Ishikawa (cell line): ENCODE measurements around the gene GGT6.

ENCODE experiments used
- CEBPB ChIP-seq: IDR thresholded peaks from 2 replicates; pipeline ENCODE4 v1.6.1; 2012
- CREB1 ChIP-seq: IDR thresholded peaks from 2 replicates; pipeline ENCODE4 v1.6.1; 2012; ENCODE audit warnings: low read depth
- EGR1 ChIP-seq: IDR thresholded peaks from 2 replicates; pipeline ENCODE4 v1.6.1; 2012
- EP300 ChIP-seq: IDR thresholded peaks from 2 replicates; pipeline ENCODE4 v1.6.1; 2012; ENCODE audit warnings: borderline replicate concordance
- FOXM1 ChIP-seq: IDR thresholded peaks from 2 replicates; pipeline ENCODE4 v1.6.1; 2012; ENCODE audit warnings: low read depth, borderline replicate concordance
- MAX ChIP-seq: IDR thresholded peaks from 2 replicates; pipeline ENCODE4 v1.6.1; 2012
- NFIC ChIP-seq: IDR thresholded peaks from 2 replicates; pipeline ENCODE4 v1.6.1; 2012
- RAD21 ChIP-seq: IDR thresholded peaks from 2 replicates; pipeline ENCODE4 v1.6.1; 2012; ENCODE audit warnings: low read depth
- TAF1 ChIP-seq: IDR thresholded peaks from 2 replicates; pipeline ENCODE4 v1.6.1; 2012; ENCODE audit warnings: low read depth, mild to moderate bottlenecking
- TCF12 ChIP-seq: IDR thresholded peaks from 2 replicates; pipeline ENCODE4 v1.6.1; 2012; ENCODE audit warnings: low read depth
- TEAD4 ChIP-seq: IDR thresholded peaks from 2 replicates; pipeline ENCODE4 v1.6.1; 2012
- USF1 ChIP-seq: IDR thresholded peaks from 2 replicates; pipeline ENCODE4 v1.6.1; 2012
- YY1 ChIP-seq: IDR thresholded peaks from 2 replicates; pipeline ENCODE4 v1.6.1; 2012; ENCODE audit warnings: low read depth
- ZBTB7A ChIP-seq: IDR thresholded peaks from 2 replicates; pipeline ENCODE4 v1.6.1; 2012; ENCODE audit warnings: low read depth
- TF ChIP-seq, protein P1 (sequence below): IDR thresholded peaks from 2 replicates; pipeline ENCODE4 v1.6.1; 2012; ENCODE audit warnings: low read depth, mild to moderate bottlenecking

Gene GGT6

DNA sequence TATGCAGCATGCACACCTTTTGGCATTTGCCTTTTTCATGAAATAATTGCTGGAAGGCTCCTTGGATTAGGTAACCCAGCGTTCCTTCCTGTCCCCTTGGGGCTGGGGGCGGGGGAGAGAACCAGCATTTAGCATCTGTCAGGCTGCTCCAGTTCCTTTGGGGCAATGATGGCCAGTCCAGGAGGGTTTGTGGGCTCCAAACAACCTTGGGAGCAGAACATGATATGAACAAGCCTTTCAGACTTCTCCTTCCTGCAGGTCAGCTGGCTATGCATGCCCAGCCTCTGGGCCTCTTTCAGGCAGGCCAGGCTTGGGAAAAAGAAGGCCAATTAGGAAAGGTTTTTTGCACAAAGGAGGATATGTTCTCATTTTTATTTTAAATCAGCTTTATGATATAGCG is 22.8 kb upstream of the GGT6 start:
- no peak for TF ChIP-seq FOXM1

- TF ChIP-seq NFIC, result no peak
- TF ChIP-seq TAF1, result no peak
- no peak for TF ChIP-seq CREB1
- TF ChIP-seq RAD21, result no peak
- TF ChIP-seq FOXM1, result no peak
- no peak for TF ChIP-seq ZBTB7A
- no peak for TF ChIP-seq TEAD4
Measured at GRCh38 chr17:4582691-4583090, 22.3 kb upstream of the GGT6 start.

DNA sequence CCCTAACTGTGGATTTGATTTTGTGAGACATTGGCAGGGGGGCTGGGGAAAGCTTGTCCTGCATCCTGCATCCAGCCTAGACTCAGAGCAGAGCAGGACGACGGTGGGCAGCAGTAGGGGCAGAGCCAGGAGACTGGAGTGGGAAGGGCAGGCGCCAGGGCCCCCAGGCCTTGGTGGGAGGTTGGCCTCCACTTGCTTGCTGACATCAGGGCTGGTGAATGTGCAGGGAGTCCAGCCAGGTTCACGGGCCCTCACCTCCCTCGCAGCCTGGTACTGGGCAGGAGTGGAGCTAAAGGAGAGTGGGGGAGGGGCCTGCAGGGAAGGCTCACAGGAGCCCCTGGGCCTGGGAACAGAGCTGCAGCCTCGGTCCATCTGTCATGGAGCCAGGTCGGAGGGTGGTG is 21.7 kb upstream of the GGT6 start:
- TF ChIP-seq, protein P1, sequence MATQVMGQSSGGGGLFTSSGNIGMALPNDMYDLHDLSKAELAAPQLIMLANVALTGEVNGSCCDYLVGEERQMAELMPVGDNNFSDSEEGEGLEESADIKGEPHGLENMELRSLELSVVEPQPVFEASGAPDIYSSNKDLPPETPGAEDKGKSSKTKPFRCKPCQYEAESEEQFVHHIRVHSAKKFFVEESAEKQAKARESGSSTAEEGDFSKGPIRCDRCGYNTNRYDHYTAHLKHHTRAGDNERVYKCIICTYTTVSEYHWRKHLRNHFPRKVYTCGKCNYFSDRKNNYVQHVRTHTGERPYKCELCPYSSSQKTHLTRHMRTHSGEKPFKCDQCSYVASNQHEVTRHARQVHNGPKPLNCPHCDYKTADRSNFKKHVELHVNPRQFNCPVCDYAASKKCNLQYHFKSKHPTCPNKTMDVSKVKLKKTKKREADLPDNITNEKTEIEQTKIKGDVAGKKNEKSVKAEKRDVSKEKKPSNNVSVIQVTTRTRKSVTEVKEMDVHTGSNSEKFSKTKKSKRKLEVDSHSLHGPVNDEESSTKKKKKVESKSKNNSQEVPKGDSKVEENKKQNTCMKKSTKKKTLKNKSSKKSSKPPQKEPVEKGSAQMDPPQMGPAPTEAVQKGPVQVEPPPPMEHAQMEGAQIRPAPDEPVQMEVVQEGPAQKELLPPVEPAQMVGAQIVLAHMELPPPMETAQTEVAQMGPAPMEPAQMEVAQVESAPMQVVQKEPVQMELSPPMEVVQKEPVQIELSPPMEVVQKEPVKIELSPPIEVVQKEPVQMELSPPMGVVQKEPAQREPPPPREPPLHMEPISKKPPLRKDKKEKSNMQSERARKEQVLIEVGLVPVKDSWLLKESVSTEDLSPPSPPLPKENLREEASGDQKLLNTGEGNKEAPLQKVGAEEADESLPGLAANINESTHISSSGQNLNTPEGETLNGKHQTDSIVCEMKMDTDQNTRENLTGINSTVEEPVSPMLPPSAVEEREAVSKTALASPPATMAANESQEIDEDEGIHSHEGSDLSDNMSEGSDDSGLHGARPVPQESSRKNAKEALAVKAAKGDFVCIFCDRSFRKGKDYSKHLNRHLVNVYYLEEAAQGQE, result no peak
- TF ChIP-seq NFIC (no peak), FOXM1 (no peak), TCF12 (no peak), MAX (no peak), YY1 (no peak), CREB1 (no peak), RAD21 (no peak), ZBTB7A (no peak), EGR1 (no peak), TEAD4 (no peak), USF1 (no peak), CEBPB (no peak), EP300 (no peak), TAF1 (no peak)

GRCh38 chr17:4580291-4580690 is 19.9 kb upstream of the GGT6 start:
- TF ChIP-seq MAX (no peak), TCF12 (no peak), TEAD4 (no peak)

- TF ChIP-seq EGR1 (no peak), TEAD4 (no peak), EP300 (no peak), ZBTB7A (no peak), TCF12 (no peak), YY1 (no peak), CEBPB (no peak), USF1 (no peak), FOXM1 (no peak), TAF1 (no peak), RAD21 (no peak), NFIC (no peak), MAX (no peak), CREB1 (no peak)
- TF ChIP-seq, protein P1, result no peak
Measured at GRCh38 chr17:4579678-4580077, 19.3 kb upstream of the GGT6 start.

- TF ChIP-seq YY1 (no peak), RAD21 (no peak), USF1 (no peak), ZBTB7A (no peak), TAF1 (no peak), TCF12 (no peak), TEAD4 (no peak), EP300 (no peak), MAX (no peak), FOXM1 (no peak), NFIC (no peak), CREB1 (no peak)
- TF ChIP-seq, protein P1, result no peak
Measured at GRCh38 chr17:4577386-4577993, 17.1 kb upstream of the GGT6 start.
